ENCODE measurements around the gene KMT2B.

Gene KMT2B

GRCh38 chr19:35780717-35781116 lies 62.9 kb downstream of the KMT2B start:
- DNase-seq = peak; percentile 20

DNA sequence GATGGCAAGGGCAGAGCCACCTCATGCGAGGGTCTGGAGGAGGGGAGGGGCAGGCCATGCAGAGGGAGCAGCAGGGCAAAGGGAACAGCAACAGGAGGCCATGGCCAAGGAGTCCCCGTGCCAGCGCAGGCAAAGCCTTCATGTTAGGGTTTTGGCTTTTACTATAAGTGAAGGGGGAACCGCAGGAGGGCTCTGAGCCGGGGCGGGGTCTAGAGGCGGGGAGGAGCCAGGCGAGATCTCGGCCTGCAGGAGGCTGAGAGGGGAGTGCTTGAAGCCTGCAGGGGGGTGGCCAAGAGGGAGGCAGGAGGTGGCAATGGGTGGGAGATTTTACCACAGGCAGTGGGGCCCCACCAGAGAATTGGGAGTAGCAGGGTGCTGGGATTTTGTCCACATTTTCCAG lies 63.8 kb downstream of the KMT2B start:
- DNase-seq = peak; percentile 13

- no peak for DNase-seq
Measured at GRCh38 chr19:35782589-35782988, 64.8 kb downstream of the KMT2B start.

- DNase-seq = peak; percentile 15
Measured at GRCh38 chr19:35783469-35784434, 65.9 kb downstream of the KMT2B start.

DNA sequence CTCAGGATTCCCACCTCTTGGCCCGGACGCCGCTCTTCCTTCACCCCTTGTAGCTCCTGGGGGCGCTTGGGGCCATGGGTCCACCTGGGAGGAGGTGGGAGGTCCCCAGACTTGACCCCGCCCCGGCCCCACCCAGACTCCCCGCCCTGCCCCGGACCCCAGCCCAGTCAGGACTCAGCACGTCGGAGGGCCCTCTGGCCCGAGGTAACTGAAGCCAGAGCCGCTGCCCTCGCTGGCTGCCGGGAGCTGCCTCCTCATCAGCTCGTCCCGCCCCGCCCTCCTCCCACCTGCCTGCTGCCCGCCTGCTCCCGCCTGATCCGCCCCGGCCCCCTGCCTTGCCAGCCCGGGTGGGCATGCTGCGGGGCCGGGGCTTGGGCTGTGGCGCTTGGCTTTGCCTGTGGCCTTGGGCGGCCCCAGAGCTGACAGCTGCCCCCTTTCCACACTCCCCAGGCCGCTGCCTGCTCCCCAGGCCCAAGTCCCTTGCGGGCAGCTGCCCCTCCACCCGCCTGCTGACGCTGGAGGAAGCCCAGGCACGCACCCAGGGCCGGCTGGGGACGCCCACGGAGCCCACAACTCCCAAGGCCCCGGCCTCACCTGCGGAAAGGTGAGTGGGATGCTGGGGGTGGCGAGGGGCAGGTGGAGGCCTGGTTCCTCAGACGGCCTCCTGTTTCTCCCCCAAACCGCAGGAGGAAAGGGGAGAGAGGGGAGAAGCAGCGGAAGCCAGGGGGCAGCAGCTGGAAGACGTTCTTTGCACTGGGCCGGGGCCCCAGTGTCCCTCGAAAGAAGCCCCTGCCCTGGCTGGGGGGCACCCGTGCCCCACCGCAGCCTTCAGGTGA lies 66.9 kb downstream of the KMT2B start:
- peak; percentile 15 for DNase-seq

DNA sequence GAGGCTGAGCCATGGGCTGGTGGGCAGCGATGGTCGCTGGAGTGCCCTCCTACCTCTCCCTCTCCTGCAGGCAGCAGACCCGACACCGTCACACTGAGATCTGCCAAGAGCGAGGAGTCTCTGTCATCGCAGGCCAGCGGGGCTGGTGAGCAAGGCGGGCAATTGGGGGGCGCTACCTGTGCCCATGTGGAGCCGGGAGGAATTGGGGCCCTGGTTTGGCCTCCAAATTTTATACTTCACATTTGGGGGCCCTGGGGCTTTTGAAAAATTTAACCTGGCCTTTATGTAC lies 67.5 kb downstream of the KMT2B start:
- DNase-seq = no peak

DNA sequence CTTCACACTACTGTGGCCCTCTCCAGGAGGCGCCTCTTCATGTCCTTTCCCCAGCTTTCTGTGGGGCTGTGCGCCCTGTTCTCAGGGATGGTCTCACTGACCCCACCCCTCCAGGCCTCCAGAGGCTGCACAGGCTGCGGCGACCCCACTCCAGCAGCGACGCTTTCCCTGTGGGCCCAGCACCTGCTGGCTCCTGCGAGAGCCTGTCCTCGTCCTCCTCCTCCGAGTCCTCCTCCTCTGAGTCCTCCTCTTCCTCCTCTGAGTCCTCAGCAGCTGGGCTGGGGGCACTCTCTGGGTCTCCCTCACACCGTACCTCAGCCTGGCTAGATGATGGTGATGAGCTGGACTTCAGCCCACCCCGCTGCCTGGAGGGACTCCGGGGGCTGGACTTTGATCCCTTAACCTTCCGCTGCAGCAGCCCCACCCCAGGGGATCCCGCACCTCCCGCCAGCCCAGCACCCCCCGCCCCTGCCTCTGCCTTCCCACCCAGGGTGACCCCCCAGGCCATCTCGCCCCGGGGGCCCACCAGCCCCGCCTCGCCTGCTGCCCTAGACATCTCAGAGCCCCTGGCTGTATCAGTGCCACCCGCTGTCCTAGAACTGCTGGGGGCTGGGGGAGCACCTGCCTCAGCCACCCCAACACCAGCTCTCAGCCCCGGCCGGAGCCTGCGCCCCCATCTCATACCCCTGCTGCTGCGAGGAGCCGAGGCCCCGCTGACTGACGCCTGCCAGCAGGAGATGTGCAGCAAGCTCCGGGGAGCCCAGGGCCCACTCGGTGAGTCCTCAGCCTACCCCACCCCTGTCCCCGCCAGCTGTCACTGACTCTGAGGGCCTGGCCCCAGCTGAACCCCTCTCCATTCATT lies 68.7 kb downstream of the KMT2B start:
- DNase-seq = no peak

DNA sequence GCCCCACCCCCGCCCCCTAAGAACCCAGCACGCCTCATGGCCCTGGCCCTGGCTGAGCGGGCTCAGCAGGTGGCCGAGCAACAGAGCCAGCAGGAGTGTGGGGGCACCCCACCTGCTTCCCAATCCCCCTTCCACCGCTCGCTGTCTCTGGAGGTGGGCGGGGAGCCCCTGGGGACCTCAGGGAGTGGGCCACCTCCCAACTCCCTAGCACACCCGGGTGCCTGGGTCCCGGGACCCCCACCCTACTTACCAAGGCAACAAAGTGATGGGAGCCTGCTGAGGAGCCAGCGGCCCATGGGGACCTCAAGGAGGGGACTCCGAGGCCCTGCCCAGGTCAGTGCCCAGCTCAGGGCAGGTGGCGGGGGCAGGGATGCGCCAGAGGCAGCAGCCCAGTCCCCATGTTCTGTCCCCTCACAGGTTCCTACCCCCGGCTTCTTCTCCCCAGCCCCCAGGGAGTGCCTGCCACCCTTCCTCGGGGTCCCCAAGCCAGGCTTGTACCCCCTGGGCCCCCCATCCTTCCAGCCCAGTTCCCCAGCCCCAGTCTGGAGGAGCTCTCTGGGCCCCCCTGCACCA lies 69.5 kb downstream of the KMT2B start:
- DNase-seq = no peak

All from femur (tissue), 1 donor.